ENCODE measurements around the gene PSME3.
"Not testable (repeated sequence)": the region's sequence is repeated elsewhere in the genome, so short reads cannot be mapped to it uniquely, and the experiment has no call there.

The PSME3 gene

DNA sequence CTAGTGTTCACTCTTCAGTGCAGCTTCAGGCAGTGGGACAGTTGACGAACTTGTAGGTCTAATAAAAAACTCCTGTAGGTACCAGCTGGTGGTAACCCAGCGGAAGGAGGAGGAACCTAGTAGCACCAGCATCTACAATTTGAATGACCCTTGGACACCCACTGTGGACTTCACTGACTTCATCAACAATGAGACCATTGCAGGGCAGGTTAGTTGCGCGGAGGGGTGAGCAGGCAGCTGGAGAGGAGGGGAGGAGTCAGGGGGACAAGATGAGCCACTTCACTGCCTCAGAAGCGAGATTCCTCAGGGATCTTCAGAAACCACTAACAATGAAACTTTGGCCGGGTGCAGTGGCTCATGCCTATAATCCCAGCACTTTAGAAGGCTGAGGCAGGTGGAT lies 40.1 kb downstream of the PSME3 start:
- in situ Hi-C loops (cut with MboI; ENCODE audit: low sequenced_read_pairs), result no loop called here

DNA sequence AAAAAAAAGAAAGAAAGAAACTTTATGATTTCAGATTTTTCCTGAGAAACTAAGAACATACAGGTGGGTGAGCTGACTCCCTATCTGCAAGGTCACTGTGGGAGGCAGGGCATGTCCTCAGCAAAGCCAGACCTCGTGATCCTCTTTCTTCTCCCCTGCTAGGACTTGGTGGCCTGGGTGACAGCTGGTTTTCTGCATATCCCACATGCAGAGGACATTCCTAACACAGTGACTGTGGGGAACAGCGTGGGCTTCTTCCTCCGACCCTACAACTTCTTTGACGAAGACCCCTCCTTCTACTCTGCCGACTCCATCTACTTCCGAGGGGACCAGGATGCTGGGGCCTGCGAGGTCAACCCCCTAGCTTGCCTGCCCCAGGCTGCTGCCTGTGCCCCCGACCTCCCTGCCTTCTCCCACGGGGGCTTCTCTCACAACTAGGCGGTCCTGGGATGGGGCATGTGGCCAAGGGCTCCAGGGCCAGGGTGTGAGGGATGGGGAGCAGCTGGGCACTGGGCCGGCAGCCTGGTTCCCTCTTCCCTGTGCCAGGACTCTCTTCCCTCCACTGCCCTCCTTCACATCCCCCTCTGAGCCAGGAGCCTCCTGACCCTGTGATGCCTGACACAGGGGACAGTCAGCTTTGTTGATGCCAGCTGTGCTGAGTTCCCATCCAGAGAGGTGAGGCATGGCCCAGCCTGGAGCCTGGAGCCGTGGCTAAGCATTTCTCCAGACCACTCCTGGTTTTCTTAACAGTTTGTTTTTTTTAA lies 40.9 kb downstream of the PSME3 start:
- in situ Hi-C loops (cut with MboI; ENCODE audit: low sequenced_read_pairs), result not testable (repeated sequence)

DNA sequence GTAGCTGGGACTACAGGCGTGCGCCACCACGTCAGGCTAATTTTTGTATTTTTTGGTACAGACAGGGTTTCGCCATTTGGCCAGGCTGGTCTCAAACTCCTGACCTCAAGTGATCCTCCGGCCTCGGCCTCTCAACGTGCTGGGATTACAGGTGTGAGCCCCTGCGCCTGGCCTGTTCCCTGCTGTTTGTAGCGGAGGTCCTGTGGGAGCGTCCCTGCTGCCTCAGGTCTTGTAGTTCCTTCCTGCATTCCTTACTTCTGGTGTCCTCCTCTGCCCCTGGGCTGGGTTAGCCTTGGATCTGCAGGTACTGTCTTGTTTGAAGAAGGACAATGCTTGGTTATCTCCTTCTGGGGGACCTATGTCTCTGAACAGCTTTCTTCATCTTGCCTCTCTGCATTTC lies 43.8 kb downstream of the PSME3 start:
- in situ Hi-C loops (cut with MboI; ENCODE audit: low sequenced_read_pairs), result no loop called here

DNA sequence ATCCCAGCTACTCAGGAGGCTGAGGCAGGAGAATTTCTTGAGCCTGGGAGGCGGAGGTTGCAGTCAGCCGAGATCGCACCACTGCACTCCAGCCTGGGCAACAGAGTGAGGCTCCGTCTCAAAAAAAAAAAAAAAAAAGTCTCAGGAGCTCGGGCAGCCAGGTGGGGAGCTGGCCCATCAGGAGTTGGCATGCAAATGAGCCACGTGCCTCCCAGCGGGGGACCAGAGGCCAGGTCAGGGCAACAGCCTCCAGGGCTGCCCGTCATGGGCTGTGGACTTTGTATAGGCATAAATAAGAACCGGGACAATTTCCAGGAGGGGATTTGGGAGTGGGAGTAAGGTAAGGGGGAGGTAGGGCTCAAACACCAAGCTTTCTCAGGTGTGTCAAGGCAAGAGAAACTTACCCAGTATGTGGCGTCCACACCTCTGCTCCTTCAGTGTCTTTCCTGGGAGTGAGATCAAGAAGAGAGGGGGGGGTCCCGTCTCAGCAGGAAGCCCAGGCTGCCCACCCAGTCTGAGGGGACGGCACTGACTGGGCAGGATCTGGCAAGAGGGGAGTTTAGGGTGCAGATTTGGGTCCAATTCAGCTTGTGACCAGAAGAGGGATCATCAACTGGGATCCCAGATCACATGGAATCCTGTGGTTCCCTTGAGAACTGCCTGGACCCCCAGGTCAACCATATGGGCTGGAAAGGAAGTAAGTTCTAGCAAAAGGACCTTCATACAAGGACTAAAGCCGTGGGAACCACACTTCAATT lies 45.1 kb downstream of the PSME3 start:
- in situ Hi-C loops (cut with MboI; ENCODE audit: low sequenced_read_pairs), result no loop called here

DNA sequence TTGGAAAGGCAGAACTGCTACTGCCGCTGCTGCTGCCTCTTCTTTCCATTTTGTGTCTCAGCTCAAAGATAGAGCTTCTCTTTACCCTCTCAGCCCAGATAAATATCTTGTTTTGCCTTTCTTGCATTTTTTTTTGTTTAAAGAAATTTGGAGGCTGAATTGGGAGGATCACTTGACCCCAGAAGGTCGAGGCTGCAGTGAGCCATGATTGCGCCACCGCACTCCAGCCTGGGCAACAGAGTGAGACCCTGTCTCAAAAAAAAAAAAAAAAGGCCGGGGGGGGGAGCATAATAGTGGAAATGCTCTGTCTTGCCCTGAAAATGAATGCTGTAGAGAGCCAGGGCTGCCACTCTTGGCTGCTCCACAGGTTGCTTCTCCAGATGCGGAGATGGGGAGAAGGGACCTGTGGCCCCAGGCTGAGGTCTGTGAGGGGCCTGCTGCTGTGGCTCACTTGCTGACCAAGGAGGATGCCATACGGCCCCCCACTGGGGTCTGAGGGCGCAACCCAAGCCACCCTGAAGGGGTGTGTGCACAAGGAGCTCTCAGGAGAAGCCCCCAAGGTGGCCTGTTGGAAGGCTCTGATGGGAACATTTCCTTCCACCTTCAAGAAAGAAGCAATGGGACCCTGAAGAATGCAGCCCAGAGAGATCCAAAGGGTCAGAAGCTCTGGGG lies 45.9 kb downstream of the PSME3 start:
- in situ Hi-C loops (cut with MboI; ENCODE audit: low sequenced_read_pairs), result no loop called here

DNA sequence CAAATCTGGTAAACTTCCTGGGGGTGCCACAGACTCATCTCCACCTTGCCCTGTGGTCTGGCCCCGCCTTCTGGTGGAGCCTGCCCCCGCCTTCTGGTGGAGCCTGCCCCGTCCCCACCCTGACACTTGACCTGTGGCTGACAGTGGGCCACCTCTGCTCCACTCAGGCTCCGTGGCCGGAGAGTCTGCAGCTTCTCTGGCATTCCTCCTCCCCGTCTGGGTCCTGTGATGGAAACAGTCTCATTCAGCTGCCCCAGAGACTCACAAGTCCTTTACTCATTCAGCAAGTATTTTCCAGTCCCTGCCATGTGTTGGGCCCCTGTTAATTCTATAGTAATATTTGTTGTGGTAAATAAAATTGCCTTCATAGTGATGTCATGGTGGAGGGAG lies 46.4 kb downstream of the PSME3 start:
- in situ Hi-C loops (cut with MboI; ENCODE audit: low sequenced_read_pairs), result no loop called here

DNA sequence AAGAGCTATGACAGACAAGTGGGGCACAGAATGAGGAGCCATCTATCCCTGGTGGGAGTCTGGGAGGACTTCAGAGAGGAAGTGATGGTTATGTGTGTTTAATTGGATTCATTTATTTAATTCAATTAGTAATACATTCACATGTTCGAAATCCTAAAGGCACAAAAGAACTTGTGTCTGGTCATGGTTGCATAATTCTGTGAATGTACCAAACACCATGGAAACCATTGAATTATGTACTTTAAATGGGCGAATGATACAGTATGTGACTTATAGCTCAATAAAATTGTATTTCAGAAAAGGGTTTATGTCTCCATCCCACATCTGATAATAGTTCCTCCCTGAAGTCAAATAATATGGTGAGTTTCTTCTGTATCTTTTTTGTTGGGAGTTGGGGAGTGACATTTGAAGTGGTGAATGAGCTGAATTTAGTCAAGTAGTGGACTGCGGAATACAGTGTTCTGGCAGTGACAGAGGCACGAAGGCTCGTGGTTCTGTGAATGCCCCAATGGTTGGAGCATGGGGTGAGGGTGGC lies 47.6 kb downstream of the PSME3 start:
- in situ Hi-C loops (cut with MboI; ENCODE audit: low sequenced_read_pairs), result no loop called here

DNA sequence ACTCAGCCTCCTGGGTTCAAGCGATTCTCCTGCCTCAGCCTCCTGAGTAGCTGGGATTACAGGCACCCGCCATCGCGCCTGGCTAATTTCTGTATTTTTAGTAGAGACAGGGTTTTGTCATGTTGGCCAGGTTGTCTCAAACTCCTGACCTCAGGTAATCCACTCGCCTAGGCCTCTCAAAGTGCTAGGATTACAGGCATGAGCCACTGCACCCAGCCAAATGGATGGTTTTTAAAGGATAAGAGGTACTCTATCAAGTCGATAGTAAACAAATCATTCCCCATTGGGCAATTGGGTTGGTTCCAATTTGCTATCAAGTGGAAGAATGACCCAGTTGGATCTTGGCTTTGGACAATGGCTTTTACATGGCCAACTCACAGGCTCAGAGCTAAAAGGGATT lies 48.5 kb downstream of the PSME3 start:
- in situ Hi-C loops (cut with MboI; ENCODE audit: low sequenced_read_pairs), result not testable (repeated sequence)

DNA sequence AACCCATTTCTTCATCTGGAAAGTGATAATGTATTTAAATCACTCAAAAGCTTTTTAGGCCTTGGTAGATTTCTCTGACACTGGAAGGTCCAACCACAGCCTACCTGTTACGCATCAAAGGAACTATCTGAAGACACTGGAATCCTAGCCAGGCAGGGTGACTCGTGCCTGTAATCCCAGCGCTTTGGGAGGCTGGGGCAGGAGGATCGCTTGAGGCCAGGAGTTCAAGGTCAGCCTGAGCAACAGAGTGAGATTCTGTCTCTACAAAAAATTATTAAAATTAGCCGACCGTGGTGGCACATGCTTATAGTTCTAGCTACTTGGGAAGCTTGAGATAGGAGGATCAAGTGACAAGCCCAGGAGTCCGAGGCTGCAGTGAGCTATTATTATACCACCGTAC lies 49.0 kb downstream of the PSME3 start:
- in situ Hi-C loops (cut with MboI; ENCODE audit: low sequenced_read_pairs), result no loop called here

DNA sequence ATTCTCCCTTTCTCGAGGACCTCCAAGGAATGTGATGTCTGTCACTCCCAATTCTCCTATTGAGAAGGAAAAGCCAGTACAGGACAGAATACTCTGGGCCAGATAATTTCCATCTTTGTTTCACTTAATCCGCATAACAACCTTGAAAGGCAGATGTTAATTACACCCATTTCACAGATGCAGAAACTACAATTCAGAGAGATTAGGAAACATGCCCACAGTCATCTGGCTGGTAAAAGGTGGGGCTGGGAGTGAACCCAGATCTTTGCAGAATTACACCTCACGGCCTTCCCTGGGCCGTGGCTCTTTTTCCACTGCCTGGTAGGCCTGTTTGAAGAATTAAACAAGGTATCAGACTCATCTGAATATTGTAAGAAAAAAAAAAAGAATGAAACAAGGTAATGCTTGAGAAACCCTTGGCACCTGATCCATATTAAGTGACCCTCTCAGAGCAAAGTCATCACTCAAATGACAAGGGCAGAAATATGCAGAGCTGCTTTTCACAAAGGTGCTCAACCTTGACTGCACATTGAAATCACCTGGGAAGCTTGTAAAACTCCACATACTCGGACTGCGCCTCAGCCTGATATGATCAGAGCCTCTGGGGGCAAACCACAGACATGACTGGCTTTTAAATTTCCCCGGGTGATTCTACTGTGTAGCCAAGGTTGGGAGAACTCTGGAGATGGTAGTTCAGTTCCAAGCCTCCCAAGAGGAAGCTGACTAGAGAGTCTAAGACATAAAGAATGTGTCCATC lies 50.8 kb downstream of the PSME3 start:
- in situ Hi-C loops (cut with MboI; ENCODE audit: low sequenced_read_pairs), result no loop called here

DNA sequence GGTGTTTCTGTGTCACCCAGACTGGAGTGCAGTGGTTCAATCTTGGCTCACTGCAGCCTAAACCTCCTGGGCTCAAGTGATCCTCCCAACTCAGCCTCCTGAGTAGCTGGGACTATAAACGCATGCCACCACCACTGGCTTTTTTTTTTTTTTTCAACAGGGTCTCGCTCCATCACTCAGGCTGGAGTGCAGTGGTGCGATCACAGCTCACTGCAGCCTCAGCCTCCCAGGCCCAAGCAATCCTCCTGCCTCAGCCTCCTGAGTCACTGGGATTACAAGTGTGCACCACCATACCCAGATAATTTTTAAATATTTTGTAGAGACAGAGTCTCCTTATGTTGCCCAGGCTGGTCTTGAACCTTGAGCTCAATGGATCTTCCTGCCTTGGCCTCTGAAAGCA lies 52.6 kb downstream of the PSME3 start:
- in situ Hi-C loops (cut with MboI; ENCODE audit: low sequenced_read_pairs), result not testable (repeated sequence)

DNA sequence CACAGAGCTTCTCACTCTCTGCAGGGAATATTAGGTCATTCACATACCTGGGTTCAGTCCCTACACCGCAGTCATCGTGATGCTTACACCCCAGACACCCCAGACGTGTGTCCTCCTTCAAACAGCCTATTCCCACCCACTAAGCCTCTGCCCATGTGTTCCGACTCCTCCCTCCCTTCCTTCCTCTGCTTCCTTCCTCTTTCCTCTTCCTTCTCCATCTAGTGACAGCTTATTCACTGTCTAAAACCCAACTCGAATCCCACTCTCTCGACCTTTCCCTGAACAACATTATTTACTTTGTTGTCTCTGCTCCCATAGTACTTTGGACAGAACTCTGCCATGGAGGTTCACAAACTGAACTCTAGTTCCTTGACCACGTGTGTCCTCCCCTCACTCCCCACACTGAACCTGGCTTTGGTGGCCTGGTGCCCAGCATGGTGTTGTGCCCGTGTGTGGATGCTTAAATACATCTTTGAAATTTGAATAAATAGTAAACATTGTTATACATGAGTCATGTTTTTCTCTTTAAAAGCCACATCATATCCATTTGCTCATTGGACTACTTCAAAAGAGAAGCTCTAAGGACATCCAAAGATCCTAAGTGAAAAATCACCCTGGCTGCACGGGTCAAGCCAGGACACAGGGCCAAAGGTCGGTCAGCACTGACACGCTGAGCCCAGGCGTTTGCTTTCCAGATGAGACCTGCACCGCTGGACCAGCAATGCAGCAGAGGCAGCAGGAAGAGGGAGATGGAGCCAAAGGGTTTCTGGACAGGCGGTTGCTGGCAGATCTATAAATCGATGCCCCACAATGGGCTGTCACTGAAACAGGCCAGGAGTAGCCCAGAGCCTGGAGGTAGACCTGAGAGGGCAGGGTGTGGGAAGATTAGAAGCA lies 53.3 kb downstream of the PSME3 start:
- in situ Hi-C loops (cut with MboI; ENCODE audit: low sequenced_read_pairs), result no loop called here

DNA sequence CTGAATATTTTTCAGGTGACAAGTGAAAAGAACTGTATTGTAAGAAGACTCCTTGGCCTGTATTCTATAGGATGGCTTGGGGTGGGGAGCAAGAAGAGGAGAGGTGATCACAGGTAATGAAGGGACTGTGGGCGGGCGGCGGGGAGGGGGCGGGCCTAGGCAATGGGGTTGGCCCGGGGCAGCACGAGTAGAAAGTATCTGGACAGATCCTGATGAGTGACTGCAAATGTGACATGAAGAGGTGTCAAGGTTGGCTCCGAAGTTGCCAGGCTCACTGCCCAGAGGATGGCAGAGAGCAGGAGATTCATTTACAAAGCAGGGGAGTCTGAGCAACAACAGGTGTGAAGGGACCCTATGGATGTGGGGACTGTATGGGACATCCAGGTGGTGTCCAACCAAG lies 56.6 kb downstream of the PSME3 start:
- in situ Hi-C loops (cut with MboI; ENCODE audit: low sequenced_read_pairs), result no loop called here

DNA sequence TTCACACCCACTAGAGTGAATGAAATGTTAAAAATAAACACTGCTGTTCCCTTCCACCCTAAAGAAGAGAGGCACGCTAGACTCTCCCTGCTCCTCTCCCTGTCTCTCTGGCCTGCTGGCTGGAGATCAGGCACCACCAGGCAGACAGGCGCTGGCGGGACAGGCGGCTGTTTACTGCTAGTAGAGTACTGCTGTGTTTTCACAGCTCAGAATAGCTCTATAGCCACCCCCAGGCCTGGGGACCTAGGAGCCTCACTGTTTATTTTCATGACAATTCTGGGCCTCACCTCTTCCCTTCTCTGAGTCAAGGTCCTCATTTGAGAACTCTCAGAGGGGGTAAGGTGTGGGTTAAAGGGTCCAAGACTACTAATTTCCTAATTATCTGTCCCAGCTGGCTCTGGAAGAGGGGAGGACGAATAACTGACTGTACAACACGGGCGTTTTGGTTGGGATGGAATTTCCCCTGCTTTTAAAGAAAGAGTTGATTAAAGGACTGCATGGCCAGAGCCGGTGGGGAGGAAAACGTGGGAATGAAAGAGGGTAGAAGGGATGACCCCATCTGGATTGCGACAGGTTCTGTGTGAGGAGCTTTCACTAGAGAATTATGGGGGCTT lies 58.4 kb downstream of the PSME3 start:
- in situ Hi-C loops (cut with MboI; ENCODE audit: low sequenced_read_pairs), result no loop called here

DNA sequence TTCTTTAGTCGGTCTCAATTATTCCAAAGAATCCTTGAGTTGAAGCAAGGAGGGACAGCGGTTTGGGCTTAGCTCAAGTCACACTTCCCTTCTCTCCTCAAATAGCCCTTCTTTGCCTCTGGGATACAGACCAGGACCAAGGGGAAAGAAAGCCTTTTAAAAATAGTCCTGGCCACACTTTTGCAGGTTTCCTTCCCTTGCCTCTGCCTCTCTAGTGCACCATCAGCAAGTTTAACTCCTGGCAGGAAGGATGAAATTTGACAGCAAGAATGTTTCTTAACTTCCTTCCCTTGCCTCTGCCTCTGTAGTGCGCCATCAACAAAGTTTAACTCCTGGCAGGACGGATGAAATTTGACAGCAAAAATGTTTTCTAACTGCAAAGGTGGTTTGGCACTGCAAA lies 60.2 kb downstream of the PSME3 start:
- in situ Hi-C loops (cut with MboI; ENCODE audit: low sequenced_read_pairs), result no loop called here
